Vagina (tissue), 2 donors: ENCODE results near the gene CD22. TPM values are rescaled to one million over a fixed set of nuclear protein-coding genes. Genes with fewer than 3 reads are reported as not detected.

Source experiments
- DNase-seq, 2 donors: peaks; one replicate each; pipeline ENCODE4 v3.0.0-alpha.2; 2017; ENCODE audit errors: extremely low spot score in 2 of 2
- H3K27ac ChIP-seq: fragments of 200-600 bp; sonication (generic); one replicate; pipeline ENCODE4 v1.5.1; 2019
- H3K27me3 ChIP-seq: fragments of 200-600 bp; sonication (generic); one replicate; pipeline ENCODE4 v1.5.1; 2019
- H3K36me3 ChIP-seq, 2 donors: fragments of 200-600 bp; sonication (generic); one replicate each; pipeline ENCODE4 v1.5.1; 2017 to 2019
- H3K4me1 ChIP-seq: fragments of 200-600 bp; sonication (generic); one replicate; pipeline ENCODE4 v1.5.1; 2019
- H3K4me3 ChIP-seq, 2 donors: fragments of 200-600 bp; sonication (generic); 1 replicate in 1 of 2; 2 replicates in 1 of 2; pipeline ENCODE4 v1.5.1; 2016 to 2019
- H3K9me3 ChIP-seq: fragments of 200-600 bp; sonication (generic); one replicate; pipeline ENCODE4 v1.5.1; 2019
- CTCF ChIP-seq, 3 experiments: fragments of 450-650 bp in 2 of 3; fragments of 200-600 bp in 1 of 3; sonication (generic) in 1 of 3; IDR thresholded peaks; one replicate each; pipeline ENCODE4 v1.5.1; 2017 to 2019; ENCODE audit warnings: antibody characterized with exemption in 3 of 3, mild to moderate bottlenecking in 2 of 3, moderate library complexity in 2 of 3
- POLR2A ChIP-seq, 2 donors: fragments of 450-650 bp; IDR thresholded peaks; one replicate each; pipeline ENCODE4 v1.6.1; 2017; ENCODE audit warnings: antibody characterized with exemption in 2 of 2, mild to moderate bottlenecking in 2 of 2, moderate library complexity in 2 of 2
- POLR2AphosphoS5 ChIP-seq, 2 donors: sonication (generic); formaldehyde crosslinking; IDR thresholded peaks; one replicate each; pipeline ENCODE4 v1.9.0; 2017; ENCODE audit warnings: antibody characterized with exemption in 2 of 2, mild to moderate bottlenecking in 2 of 2, low read depth in 1 of 2; ENCODE audit not compliant: insufficient read depth in 1 of 2
- intact Hi-C: fragments of 100-400 bp; cut with DNase I; formaldehyde crosslinking; loops from one replicate; pipeline ENCODE4 v1.15.1; 2023
- total RNA-seq: library from RNA; depleted of rRNA; stranded (reverse); fragments of >200 nt; gene quantifications from one replicate; pipeline ENCODE4 v1.2.3, GENCODE V29; 2016

CD22 gene
- 7.6 TPM for total RNA-seq

GRCh38 chr19:35328851-35329285, at the start of gene CD22:
TSS of gene CD22 (plus strand) at chr19:35329187. CDS start at chr19:35332041, 2,854 bp downstream.
- H3K36me3 ChIP-seq = no peaks in the 10 kb centered on the region

GRCh38 chr19:35279374-35279773, 49.6 kb upstream of the CD22 start:
- Histone ChIP-seq H3K4me3 (no peak overlapping the region), H3K27me3 (no peaks in the 10 kb centered on the region), H3K9me3 (no peaks in the 10 kb centered on the region), H3K36me3 (peaks cover 0 to 48% of the 10 kb centered on the region in 2 donors), H3K27ac (no peak overlapping the region), H3K4me1 (peaks cover 18% of the 10 kb centered on the region)
- intact Hi-C loops = loop anchor here (10.0 kb wide), 1 partner anchor 215 kb away; no protein-coding TSS in a partner anchor
- no peak for DNase-seq
- TF ChIP-seq POLR2AphosphoS5 (IDR thresholded peaks at IDR 0.05; ENCODE audit: insufficient read depth in 1 of 2, low read depth in 1 of 2) (no peak), POLR2A (IDR thresholded peaks at IDR 0.05) (no peak), CTCF (IDR thresholded peaks at IDR 0.05) (no peak)

More at GRCh38 chr19:35328851-35329285, at the start of gene CD22:
- TF ChIP-seq CTCF (IDR thresholded peaks at IDR 0.05) = no peak
- no peak for TF ChIP-seq POLR2AphosphoS5 (IDR thresholded peaks at IDR 0.05; ENCODE audit: insufficient read depth in 1 of 2, low read depth in 1 of 2)
- no peak for TF ChIP-seq POLR2A (IDR thresholded peaks at IDR 0.05)
- DNase-seq = no peak
- no peak within 1 kb of the TSS for H3K4me3 ChIP-seq
- no peaks in the 10 kb centered on the region for H3K9me3 ChIP-seq
- no peak within 1 kb of the TSS for H3K27ac ChIP-seq
- no peaks in the 10 kb centered on the region for H3K27me3 ChIP-seq
- no peaks in the 10 kb centered on the region for H3K4me1 ChIP-seq
- intact Hi-C loops = no loop called here

GRCh38 chr19:35279985-35280821, 48.8 kb upstream of the CD22 start:
- peaks cover 0 to 39% of the 10 kb centered on the region in 2 donors for H3K36me3 ChIP-seq
- intact Hi-C loops = loop anchor here (10.0 kb wide), 1 partner anchor 215 kb away; no protein-coding TSS in a partner anchor

GRCh38 chr19:35281303-35281702, 47.7 kb upstream of the CD22 start:
- no peaks in the 10 kb centered on the region for H3K27me3 ChIP-seq
- H3K27ac ChIP-seq = no peak overlapping the region
- TF ChIP-seq POLR2AphosphoS5 (IDR thresholded peaks at IDR 0.05; ENCODE audit: insufficient read depth in 1 of 2, low read depth in 1 of 2) = no peak
- no peak for TF ChIP-seq CTCF (IDR thresholded peaks at IDR 0.05)
- H3K36me3 ChIP-seq = peaks cover 0 to 32% of the 10 kb centered on the region in 2 donors
- intact Hi-C loops = no loop called here
- H3K9me3 ChIP-seq = no peaks in the 10 kb centered on the region
- peaks cover 16% of the 10 kb centered on the region for H3K4me1 ChIP-seq
- no peak for DNase-seq
- H3K4me3 ChIP-seq = no peak overlapping the region

More at GRCh38 chr19:35279985-35280821, 48.8 kb upstream of the CD22 start:
- Histone ChIP-seq H3K4me1 (peaks cover 16% of the 10 kb centered on the region), H3K27me3 (no peaks in the 10 kb centered on the region), H3K9me3 (no peaks in the 10 kb centered on the region), H3K27ac (no peak overlapping the region), H3K4me3 (no peak overlapping the region)
- TF ChIP-seq POLR2AphosphoS5 (IDR thresholded peaks at IDR 0.05; ENCODE audit: insufficient read depth in 1 of 2, low read depth in 1 of 2) (no peak), CTCF (IDR thresholded peaks at IDR 0.05) (no peak)
- DNase-seq = no peak
